ENCODE results near the gene TCHHL1. TPM values are rescaled to one million over a fixed set of nuclear protein-coding genes. Genes with fewer than 3 reads are reported as not detected.

The TCHHL1 gene
- total and polyA plus RNA-seq, 2 of the 8 experiments (the other 6 are each of a cell fraction or from before 2014, with no cell fraction given) = not detected

DNA sequence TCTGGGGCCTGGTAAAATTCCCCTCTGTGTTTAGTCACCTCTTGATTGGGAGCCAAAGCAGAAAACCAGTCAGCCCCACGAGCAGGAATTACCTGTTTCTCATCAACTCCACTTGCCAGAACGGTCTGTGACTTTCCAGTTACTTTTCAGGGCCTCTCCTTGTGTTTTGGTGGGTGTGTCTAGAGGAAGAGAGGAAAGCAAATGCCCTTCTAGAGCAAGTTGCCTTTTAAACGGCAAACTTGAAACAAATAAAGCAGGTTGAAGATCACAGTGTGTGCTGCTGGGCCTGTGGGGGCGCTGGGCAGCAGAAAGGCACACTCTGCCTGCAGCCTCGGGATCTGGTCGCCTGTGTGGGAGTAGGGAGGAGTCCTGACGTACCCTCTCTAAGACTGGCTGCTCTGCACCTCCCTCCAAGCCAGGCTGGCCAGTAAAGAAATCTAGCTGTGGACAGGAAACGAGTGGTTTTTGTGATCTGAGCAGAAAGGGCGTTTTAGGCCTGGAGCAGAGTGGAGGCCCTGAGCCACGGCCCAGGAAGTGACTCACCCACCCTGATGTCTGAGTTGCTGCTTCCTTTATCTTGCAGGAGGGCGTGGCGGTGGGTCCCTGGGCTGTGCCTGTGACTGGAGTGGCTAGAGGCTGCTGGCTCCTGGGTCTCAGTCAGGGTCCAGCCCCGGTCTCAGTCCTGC lies 41.0 kb downstream of the TCHHL1 start (continued):
- TF ChIP-seq, protein P1, sequence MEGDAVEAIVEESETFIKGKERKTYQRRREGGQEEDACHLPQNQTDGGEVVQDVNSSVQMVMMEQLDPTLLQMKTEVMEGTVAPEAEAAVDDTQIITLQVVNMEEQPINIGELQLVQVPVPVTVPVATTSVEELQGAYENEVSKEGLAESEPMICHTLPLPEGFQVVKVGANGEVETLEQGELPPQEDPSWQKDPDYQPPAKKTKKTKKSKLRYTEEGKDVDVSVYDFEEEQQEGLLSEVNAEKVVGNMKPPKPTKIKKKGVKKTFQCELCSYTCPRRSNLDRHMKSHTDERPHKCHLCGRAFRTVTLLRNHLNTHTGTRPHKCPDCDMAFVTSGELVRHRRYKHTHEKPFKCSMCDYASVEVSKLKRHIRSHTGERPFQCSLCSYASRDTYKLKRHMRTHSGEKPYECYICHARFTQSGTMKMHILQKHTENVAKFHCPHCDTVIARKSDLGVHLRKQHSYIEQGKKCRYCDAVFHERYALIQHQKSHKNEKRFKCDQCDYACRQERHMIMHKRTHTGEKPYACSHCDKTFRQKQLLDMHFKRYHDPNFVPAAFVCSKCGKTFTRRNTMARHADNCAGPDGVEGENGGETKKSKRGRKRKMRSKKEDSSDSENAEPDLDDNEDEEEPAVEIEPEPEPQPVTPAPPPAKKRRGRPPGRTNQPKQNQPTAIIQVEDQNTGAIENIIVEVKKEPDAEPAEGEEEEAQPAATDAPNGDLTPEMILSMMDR (IDR thresholded peaks at IDR 0.05; ENCODE audit: control extremely low read depth in 1 of 3, insufficient read depth in 1 of 3, low read depth in 1 of 3, low read length in 3 of 3) = peak; percentile 52 to 80 (median 73); a peak in 3 of 4 replicates
- TF ChIP-seq JUND (IDR thresholded peaks at IDR 0.05; ENCODE audit: low read length) (0 out of 2 replicates have a peak, but pooled peaks have one; percentile 21), SAP30 (IDR thresholded peaks at IDR 0.05; ENCODE audit: insufficient read depth, insufficient replicate concordance, low read length) (no peak), BRCA1 (IDR thresholded peaks at IDR 0.05; ENCODE audit: low read depth, low read length) (no peak), TBP (IDR thresholded peaks at IDR 0.05; ENCODE audit: low read depth, low read length) (0 out of 2 replicates have a peak, but pooled peaks have one; percentile 40), POLR2A (IDR thresholded peaks at IDR 0.05; ENCODE audit: control extremely low read depth in 1 of 2, low read depth in 2 of 2, low read length in 2 of 2) (peak in 1 of 2 experiments; percentile 72; a peak in 2 of 3 replicates)
- TF ChIP-seq, protein P2, sequence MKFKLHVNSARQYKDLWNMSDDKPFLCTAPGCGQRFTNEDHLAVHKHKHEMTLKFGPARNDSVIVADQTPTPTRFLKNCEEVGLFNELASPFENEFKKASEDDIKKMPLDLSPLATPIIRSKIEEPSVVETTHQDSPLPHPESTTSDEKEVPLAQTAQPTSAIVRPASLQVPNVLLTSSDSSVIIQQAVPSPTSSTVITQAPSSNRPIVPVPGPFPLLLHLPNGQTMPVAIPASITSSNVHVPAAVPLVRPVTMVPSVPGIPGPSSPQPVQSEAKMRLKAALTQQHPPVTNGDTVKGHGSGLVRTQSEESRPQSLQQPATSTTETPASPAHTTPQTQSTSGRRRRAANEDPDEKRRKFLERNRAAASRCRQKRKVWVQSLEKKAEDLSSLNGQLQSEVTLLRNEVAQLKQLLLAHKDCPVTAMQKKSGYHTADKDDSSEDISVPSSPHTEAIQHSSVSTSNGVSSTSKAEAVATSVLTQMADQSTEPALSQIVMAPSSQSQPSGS (IDR thresholded peaks at IDR 0.05; ENCODE audit: low read length) = no peak
